Measurements from ENCODE around the gene LMO3. TPM values are rescaled to one million over a fixed set of nuclear protein-coding genes. Genes with fewer than 3 reads are reported as not detected.

The LMO3 gene
- total RNA-seq, 8 experiments from 2014 or later, result 2.6 to 59.1 (median 28.0) TPM

DNA sequence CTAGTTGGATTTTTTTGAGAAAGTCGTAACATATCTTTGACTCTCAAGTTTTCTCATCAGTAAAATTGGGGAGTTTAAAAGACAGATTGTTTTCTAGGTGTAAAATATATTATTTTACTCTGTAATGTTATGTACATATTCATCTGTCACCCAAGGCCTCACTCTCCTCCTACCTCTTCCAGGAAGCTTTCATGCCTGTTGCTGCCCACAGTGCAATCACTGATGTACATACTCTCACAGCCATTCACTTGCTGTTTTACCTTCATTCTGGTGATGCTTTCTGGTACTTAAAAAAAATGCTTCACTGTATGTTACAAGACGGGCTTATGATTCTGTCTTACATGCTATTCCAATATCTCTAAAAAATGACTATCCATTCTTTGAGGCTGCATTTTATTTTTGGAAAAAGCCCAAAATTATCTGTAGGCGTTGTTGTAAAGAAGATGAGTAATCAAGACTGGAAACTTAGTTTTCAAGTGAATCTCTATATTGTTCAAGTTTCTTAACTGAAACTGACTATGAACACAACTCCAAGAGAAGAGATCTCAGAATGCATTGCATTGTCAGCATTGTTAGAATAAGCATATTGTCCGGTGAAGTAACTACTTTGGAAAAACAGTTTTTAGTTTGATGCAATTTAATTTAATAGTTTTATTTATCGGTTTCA lies 82.5 kb downstream of the LMO3 start:
- in situ Hi-C loops (cut with MboI; ENCODE audit: low pct_unique_long_range_greater_than_20kb in 2 of 9, low sequenced_read_pairs in 9 of 9, unreplicated experiment in 9 of 9), result no loop called here
- 28 to 97% (median 91%) methylated on average over 1 to 5 of the region's 5 CpGs for WGBS, 10 experiments

DNA sequence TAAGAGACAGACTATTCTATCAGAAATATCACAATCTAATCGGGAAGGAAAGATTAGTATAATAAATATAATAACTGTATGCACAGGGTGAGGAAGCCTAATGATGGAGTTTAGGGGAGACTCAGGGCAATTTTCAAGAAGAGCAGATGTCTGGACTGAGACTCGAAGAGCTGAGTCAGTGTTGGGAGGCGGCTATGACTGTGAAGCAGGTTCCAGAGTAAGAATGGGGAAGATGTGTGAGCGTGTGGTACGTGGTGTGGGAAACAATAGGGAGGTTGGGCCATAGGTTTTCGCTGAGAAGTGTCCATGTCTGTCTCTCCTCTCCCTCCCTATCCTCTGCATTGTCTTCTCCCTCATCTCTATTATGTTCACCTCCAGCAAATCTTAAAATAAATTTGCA lies 85.6 kb downstream of the LMO3 start:
- ATAC-seq (replicated peaks in 6 of 8), result peak in 1 of 8 experiments; percentile 57

More for the DNA sequence above, 82.5 kb downstream of the LMO3 start:
- Histone ChIP-seq H3K4me1 (replicated peaks in 1 of 2) (peaks cover 0 to 22% of the 10 kb centered on the region in 2 donors), H3K4me3 (no peak overlapping the region), H3K27ac (no peak overlapping the region)
- ATAC-seq (replicated peaks in 6 of 8), result peak in 3 of 8 experiments; percentile 25 to 94 (median 77)

DNA sequence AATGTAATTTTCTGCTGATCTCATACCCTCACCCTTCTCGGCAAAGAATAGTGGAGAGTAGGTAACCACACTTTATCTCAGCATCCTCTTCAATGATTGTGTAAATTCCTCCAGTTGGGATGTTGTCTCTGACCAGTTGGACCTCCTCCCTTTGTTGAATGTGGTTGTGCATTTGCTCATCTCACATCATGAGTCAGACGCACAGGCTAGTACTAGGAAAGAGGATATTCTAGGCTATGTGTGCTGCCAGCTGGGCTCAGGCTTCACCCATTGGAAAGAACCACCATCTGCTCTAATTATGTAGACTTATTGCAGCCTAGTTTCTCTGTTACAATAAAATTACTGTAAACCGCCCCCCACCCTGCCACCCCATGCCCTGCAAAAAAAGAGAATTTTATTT lies 90.3 kb downstream of the LMO3 start:
- Histone ChIP-seq H3K4me1 (replicated peaks in 1 of 2) (peaks cover 0 to 11% of the 10 kb centered on the region in 2 donors), H3K27ac (no peak overlapping the region), H3K4me3 (no peak overlapping the region)
- ATAC-seq (replicated peaks in 6 of 8), result peak in 2 of 8 experiments; percentile 98 to 99
- 33 to 100% (median 86%) methylated on average over 1 to 3 of the region's 3 CpGs; no CpG with 5 or more reads in 2 of the 10 experiments for WGBS, 10 experiments
- in situ Hi-C loops (cut with MboI; ENCODE audit: low pct_unique_long_range_greater_than_20kb in 2 of 9, low sequenced_read_pairs in 9 of 9, unreplicated experiment in 9 of 9), result no loop called here

More for the DNA sequence above, 85.6 kb downstream of the LMO3 start:
- peaks cover 0 to 22% of the 10 kb centered on the region in 2 donors for H3K4me1 ChIP-seq (replicated peaks in 1 of 2)
- in situ Hi-C loops (cut with MboI; ENCODE audit: low pct_unique_long_range_greater_than_20kb in 2 of 9, low sequenced_read_pairs in 9 of 9, unreplicated experiment in 9 of 9), result no loop called here
- H3K27ac ChIP-seq, result no peak overlapping the region
- 30 to 100% (median 78%) methylated on average over 1 to 5 of the region's 6 CpGs for WGBS, 10 experiments
- no peak overlapping the region for H3K4me3 ChIP-seq

DNA sequence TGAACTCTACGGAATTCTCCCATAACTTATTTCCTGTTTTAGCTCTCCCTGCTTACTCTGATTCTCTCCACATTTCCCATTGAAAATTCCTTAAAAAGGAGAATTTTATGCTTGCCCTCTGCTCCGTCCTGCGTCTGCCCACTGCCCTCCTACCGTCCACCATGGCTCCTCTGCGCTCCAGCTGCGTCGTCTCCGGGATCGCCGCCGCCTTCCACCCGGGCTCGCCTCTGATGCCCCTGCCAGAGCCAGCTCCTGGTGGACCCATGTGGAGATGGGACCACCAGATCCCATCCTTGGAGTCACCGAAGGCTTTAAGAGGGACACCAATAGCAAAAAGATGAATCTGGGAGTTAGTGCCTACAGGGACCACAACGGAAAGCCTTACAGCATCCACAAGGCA lies 92.7 kb downstream of the LMO3 start:
- ATAC-seq (replicated peaks in 6 of 8), result no peak
- H3K4me1 ChIP-seq (replicated peaks in 1 of 2), result peaks cover 0 to 16% of the 10 kb centered on the region in 2 donors
- H3K27ac ChIP-seq, result no peak overlapping the region
- 19 to 100% (median 96%) methylated on average over 1 to 10 of the region's 15 CpGs for WGBS, 10 experiments
- in situ Hi-C loops (cut with MboI; ENCODE audit: low pct_unique_long_range_greater_than_20kb in 2 of 9, low sequenced_read_pairs in 9 of 9, unreplicated experiment in 9 of 9), result no loop called here
- H3K4me3 ChIP-seq, result no peak overlapping the region

DNA sequence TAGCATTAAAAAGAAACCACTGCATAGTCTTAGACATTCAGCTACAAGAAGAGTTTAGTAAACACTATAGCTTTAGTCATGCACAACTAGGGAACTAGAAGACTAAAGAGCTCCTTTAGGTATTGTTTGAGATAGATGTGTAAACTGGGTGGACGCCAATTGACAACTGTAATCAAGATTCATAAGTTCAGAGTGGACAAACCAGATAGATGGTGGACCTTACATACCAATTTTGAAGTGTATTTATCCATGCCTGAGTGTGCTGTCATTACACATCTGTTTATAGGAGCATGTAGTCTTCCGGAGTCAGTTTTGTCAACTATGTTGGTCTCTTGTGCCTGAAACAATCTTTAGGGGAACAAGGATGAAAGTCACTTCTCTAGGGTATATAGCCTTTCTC lies 96.6 kb downstream of the LMO3 start:
- Histone ChIP-seq H3K4me3 (no peak overlapping the region), H3K4me1 (replicated peaks in 1 of 2) (peaks cover 0 to 21% of the 10 kb centered on the region in 2 donors), H3K27ac (no peak overlapping the region)
- ATAC-seq (replicated peaks in 6 of 8), result no peak
- WGBS, 10 experiments, result 8 to 92% (median 69%) methylated on average over 1 to 2 of the region's 2 CpGs; no CpG with 5 or more reads in 3 of the 10 experiments
- in situ Hi-C loops (cut with MboI; ENCODE audit: low pct_unique_long_range_greater_than_20kb in 2 of 9, low sequenced_read_pairs in 9 of 9, unreplicated experiment in 9 of 9), result no loop called here

DNA sequence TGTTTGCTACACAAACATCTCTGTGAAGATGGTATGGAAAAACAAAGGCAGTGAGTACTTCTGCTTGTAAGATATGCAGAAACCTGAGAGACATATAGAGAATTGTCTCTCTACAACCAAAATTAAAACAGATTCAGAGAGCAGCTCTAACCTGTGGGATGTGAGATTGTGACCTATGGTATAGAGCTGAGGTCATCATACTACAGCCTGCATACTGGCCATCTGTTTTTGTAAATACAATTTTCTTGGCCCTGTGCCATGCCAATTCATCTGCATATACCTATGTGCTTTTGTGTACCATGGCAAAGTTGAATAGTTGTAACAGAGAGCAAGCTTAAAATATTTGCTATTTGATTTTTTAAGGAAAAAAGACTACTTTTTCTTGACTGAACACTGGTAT lies 99.6 kb downstream of the LMO3 start:
- in situ Hi-C loops (cut with MboI; ENCODE audit: low pct_unique_long_range_greater_than_20kb in 2 of 9, low sequenced_read_pairs in 9 of 9, unreplicated experiment in 9 of 9), result no loop called here
- no peak overlapping the region for H3K4me3 ChIP-seq
- ATAC-seq (replicated peaks in 6 of 8), result no peak
- no peak overlapping the region for H3K27ac ChIP-seq
- H3K4me1 ChIP-seq (replicated peaks in 1 of 2), result peaks cover 0 to 14% of the 10 kb centered on the region in 2 donors

DNA sequence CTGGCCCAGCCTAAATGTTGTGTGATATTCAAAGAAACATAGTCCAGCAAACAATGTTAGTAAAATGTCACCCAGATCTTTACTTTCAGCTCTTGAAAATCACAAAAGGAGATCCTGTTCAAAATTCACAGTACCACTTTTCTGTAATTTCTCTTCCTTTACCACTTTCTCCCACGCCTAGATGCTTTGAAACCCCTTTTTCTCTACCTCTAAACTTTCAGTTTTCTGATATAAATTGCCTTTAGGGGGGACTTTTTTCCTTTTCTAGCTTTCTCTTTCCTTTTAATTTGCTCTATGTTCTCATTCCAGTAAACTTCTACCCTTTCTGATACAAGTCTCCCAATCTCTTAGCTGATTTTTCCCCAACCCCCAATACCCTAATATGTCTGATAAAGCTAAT lies 101.8 kb downstream of the LMO3 start:
- peaks cover 0 to 6% of the 10 kb centered on the region in 2 donors for H3K4me1 ChIP-seq (replicated peaks in 1 of 2)
- H3K4me3 ChIP-seq, result no peak overlapping the region
- H3K27ac ChIP-seq, result no peak overlapping the region
- no peak for ATAC-seq (replicated peaks in 6 of 8)
- 9 to 100% (median 86%) methylated on average over 1 of the region's 1 CpG; no CpG with 5 or more reads in 1 of the 10 experiments for WGBS, 10 experiments
- in situ Hi-C loops (cut with MboI; ENCODE audit: low pct_unique_long_range_greater_than_20kb in 2 of 9, low sequenced_read_pairs in 9 of 9, unreplicated experiment in 9 of 9), result no loop called here

DNA sequence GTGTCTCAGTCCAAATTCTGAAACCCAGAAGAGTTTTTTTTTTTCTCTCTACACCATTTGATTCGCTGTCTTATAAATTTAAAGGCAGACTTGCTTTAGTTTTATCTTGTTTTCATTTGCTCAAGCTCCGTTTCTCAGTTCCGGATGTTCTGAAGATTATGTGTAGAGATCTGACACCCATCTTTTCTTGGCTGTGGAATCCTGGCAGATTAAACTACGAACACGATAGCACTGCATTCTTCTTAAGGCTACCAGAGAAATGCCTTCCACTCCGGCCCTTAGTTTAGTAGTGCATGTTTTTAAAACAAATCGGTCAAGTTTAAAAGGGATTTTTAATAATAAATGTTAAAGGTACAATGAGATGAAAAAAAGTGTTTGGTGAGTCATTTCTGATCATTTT lies 106.4 kb downstream of the LMO3 start:
- Histone ChIP-seq H3K27ac (no peak overlapping the region), H3K4me3 (no peak overlapping the region), H3K4me1 (replicated peaks in 1 of 2) (no peaks in the 10 kb centered on the region)
- in situ Hi-C loops (cut with MboI; ENCODE audit: low pct_unique_long_range_greater_than_20kb in 2 of 9, low sequenced_read_pairs in 9 of 9, unreplicated experiment in 9 of 9), result no loop called here
- 45 to 100% (median 92%) methylated on average over 1 to 7 of the region's 7 CpGs for WGBS, 10 experiments
- ATAC-seq (replicated peaks in 6 of 8), result no peak

Data from motor neuron (in vitro differentiated cells).